ENCODE data around the gene SIGLEC1.

The SIGLEC1 gene

GRCh38 chr20:3669710-3670367 is 42.6 kb downstream of the SIGLEC1 start:
- TF ChIP-seq POLR2A (IDR thresholded peaks at IDR 0.05; ENCODE audit: low read length), result no peak
- TF ChIP-seq GATA1 (IDR thresholded peaks at IDR 0.05; ENCODE audit: low read depth, low read length), result no peak
- DNase-seq, result no peak

- no peak for DNase-seq
- TF ChIP-seq POLR2A (IDR thresholded peaks at IDR 0.05; ENCODE audit: low read length) (no peak), GATA1 (IDR thresholded peaks at IDR 0.05; ENCODE audit: low read depth, low read length) (no peak)
Observed at GRCh38 chr20:3667434-3668037, 44.9 kb downstream of the SIGLEC1 start.

GRCh38 chr20:3663858-3664257 is 48.5 kb downstream of the SIGLEC1 start:
- TF ChIP-seq GATA1 (IDR thresholded peaks at IDR 0.05; ENCODE audit: low read depth, low read length) (no peak), POLR2A (IDR thresholded peaks at IDR 0.05; ENCODE audit: low read length) (no peak)
- DNase-seq, result no peak

GRCh38 chr20:3663031-3663701 is 49.2 kb downstream of the SIGLEC1 start, which contains the start of gene GFRA4:
GFRA4 (minus strand) TSS chr20:3663399; CDS start chr20:3663399, 0 bp downstream.
- no peak for DNase-seq
- TF ChIP-seq POLR2A (IDR thresholded peaks at IDR 0.05; ENCODE audit: low read length) (no peak), GATA1 (IDR thresholded peaks at IDR 0.05; ENCODE audit: low read depth, low read length) (no peak)
